ENCODE data around the gene P2RX6. TPM values are rescaled to one million over a fixed set of nuclear protein-coding genes. Genes with fewer than 3 reads are reported as not detected.

Gene P2RX6
- total and polyA plus RNA-seq, 2 experiments from 2014 or later, result not detected

GRCh38 chr22:21014202-21014725 lies 701 bp upstream of the P2RX6 start (continued):
- TF ChIP-seq ETS1 (IDR thresholded peaks at IDR 0.05) (no peak), EZH2 (IDR thresholded peaks at IDR 0.05; ENCODE audit: low read depth, unreplicated experiment) (no peak), POLR2AphosphoS5 (IDR thresholded peaks at IDR 0.05; ENCODE audit: low read depth) (peak; percentile 64; the same call in 1 of the 2 replicates), ZNF114 (CRISPR knock-in tag; IDR thresholded peaks at IDR 0.05) (no peak)

- Histone ChIP-seq H3K27me3 (ENCODE audit: insufficient read depth) (no peaks in the 10 kb centered on the region), H3K9me2 (ENCODE audit: insufficient read depth) (no peaks in the 10 kb centered on the region), H3K36me3 (ENCODE audit: insufficient read depth) (no peaks in the 10 kb centered on the region), H3F3A (replicated peaks; ENCODE audit: low read depth) (no peaks in the 10 kb centered on the region), H3K27ac (ENCODE audit: low read depth) (no peak overlapping the region), H4K20me1 (replicated peaks; ENCODE audit: insufficient read depth) (no peaks in the 10 kb centered on the region), H3K79me2 (replicated peaks; ENCODE audit: insufficient read depth) (no peaks in the 10 kb centered on the region), H2AFZ (no peak overlapping the region), H3K4me3 (no peak overlapping the region), H3K4me2 (no peak overlapping the region), H3K4me1 (ENCODE audit: insufficient read depth) (peaks cover 11% of the 10 kb centered on the region)
- H3K36me3 Mint-ChIP-seq (ENCODE audit: low read depth), result no peaks in the 10 kb centered on the region
- no peak overlapping the region for H3K27ac Mint-ChIP-seq
- H3K9me3 Mint-ChIP-seq, result peaks cover 2% of the 10 kb centered on the region; the same call in 1 of the 3 replicates
- DNase-seq (ENCODE audit: low spot score), result no peak
- peaks cover 26% of the 10 kb centered on the region for H3K4me1 Mint-ChIP-seq
- H3K27me3 Mint-ChIP-seq (ENCODE audit: insufficient read depth, low read depth, poor library complexity), result peaks cover 21% of the 10 kb centered on the region
- H3K4me3 Mint-ChIP-seq, result peak overlapping the region; percentile 87; the same call in 1 of the 3 replicates
- ATAC-seq, result no peak
- TF ChIP-seq POLR2AphosphoS5 (IDR thresholded peaks at IDR 0.05; ENCODE audit: low read depth) (no peak), STAT1 (IDR thresholded peaks at IDR 0.05; ENCODE audit: unreplicated experiment) (no peak), ZNF114 (CRISPR knock-in tag; IDR thresholded peaks at IDR 0.05) (no peak), ETS1 (IDR thresholded peaks at IDR 0.05) (no peak), EZH2 (IDR thresholded peaks at IDR 0.05; ENCODE audit: low read depth, unreplicated experiment) (no peak), REST (IDR thresholded peaks at IDR 0.05; ENCODE audit: unreplicated experiment) (no peak), NANOG (IDR thresholded peaks at IDR 0.05; ENCODE audit: borderline replicate concordance) (no peak), EZH2phosphoT487 (IDR thresholded peaks at IDR 0.05; ENCODE audit: unreplicated experiment) (no peak), ZNF331 (CRISPR knock-in tag; IDR thresholded peaks at IDR 0.05; ENCODE audit: low read depth) (no peak), ZNF462 (CRISPR knock-in tag; IDR thresholded peaks at IDR 0.05) (no peak)
Observed at GRCh38 chr22:21015466-21016006, 571 bp downstream of the P2RX6 start.
